Central memory CD4-positive, alpha-beta T cell (primary cell): ENCODE data around the gene MYH7B.

ENCODE experiments used
- DNase-seq: peaks from one replicate; pipeline ENCODE4 v3.0.0; 2022

Gene MYH7B

GRCh38 chr20:34977365-34978091 is 21.9 kb downstream of the MYH7B start:
- no peak for DNase-seq

- no peak for DNase-seq
Observed at GRCh38 chr20:34978092-34978744, 22.6 kb downstream of the MYH7B start.

DNA sequence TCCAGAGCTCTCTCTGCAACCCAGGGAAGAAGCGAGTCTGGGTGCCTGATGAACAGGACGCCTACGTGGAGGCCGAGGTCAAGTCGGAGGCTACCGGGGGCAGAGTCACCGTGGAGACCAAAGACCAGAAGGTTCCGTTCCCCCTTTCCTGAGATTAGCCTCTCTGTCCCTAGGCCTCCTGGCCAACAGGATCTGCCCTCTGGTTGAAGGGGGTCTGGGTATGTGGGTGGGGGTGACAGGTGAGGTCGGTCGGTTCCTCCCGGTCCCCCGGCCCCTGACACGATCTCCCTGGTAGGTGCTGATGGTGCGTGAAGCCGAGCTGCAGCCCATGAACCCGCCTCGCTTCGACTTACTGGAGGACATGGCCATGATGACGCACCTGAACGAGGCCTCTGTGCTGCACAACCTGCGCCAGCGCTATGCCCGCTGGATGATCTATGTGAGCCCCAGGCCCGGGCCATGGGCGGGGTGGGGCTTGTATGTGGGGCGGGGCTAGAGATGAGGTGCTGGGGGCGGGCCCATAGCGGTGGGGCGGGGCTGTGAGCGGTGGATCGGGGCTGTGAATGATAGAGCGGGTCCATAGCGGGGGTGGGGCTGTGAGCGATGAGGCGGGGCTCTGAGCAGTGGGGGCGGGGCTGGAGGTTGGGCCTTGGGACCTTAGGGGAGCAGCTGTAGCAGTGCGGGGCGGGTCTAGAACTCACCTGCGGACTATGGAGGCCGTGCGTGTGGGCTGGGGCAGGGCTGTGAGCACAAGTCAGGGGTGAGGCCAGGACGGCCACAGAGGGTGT is 23.9 kb downstream of the MYH7B start:
- DNase-seq: no peak

- DNase-seq: no peak
Observed at GRCh38 chr20:34980543-34981233, 25.0 kb downstream of the MYH7B start.

- no peak for DNase-seq
Observed at GRCh38 chr20:34982270-34983088, 26.8 kb downstream of the MYH7B start.

GRCh38 chr20:34983089-34983820 is 27.6 kb downstream of the MYH7B start:
- DNase-seq: no peak

DNA sequence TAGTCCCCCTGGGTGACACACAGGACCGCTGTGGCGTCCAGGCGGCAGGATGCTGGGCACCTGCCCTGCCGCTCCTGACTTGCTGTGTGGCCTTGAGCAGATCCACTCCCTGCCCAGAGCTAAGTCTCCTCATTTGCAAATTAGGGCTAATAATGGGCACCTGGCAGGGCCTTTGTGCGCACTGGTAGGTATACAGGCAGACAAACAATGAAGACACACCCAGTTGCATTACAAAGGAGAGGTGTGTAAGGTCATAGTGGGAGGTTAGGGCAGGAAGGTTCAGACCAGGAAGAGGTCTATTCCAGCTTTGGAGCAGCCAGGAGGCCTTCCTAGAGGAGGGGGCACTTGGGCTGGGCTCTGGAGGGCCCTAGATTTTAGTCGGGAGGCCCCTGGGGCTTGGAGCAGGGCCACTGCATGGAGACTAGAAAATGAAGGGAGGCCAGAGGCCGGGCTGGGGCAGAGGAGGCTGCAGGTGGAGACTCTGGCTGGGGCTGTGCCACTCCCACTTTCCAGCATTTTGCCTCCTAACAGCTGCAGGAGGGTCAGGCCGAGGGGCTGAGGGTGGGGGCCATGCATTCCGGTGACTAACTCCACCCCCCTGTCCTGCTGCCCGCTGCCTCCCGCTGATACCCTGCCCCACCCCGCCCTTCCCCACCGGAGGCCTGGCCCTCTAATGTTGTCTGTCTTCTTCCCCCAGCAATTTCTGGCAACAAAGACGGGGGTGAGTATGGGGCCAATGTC is 28.5 kb downstream of the MYH7B start:
- no peak for DNase-seq

DNA sequence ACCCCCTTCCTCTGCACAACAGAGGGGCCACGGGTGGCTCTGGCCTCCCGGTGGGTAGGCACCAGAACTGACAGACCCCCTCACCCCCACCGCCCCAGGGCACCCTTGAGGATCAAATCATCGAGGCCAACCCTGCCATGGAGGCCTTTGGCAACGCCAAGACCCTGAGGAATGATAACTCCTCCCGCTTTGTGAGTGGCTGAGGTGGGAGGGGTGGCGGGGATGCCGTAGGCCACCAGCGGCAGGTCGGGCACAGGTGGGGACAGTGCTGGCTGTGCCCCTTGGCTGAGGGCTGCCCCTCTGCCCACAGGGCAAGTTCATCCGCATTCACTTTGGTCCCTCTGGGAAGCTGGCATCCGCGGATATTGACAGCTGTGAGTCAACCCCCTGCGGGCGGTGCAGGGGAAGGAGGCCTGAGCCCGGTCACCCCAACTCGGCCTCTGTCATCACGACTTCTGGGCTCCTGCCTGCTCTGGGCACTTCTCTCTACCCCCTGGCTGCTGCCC is 29.1 kb downstream of the MYH7B start:
- no peak for DNase-seq

DNA sequence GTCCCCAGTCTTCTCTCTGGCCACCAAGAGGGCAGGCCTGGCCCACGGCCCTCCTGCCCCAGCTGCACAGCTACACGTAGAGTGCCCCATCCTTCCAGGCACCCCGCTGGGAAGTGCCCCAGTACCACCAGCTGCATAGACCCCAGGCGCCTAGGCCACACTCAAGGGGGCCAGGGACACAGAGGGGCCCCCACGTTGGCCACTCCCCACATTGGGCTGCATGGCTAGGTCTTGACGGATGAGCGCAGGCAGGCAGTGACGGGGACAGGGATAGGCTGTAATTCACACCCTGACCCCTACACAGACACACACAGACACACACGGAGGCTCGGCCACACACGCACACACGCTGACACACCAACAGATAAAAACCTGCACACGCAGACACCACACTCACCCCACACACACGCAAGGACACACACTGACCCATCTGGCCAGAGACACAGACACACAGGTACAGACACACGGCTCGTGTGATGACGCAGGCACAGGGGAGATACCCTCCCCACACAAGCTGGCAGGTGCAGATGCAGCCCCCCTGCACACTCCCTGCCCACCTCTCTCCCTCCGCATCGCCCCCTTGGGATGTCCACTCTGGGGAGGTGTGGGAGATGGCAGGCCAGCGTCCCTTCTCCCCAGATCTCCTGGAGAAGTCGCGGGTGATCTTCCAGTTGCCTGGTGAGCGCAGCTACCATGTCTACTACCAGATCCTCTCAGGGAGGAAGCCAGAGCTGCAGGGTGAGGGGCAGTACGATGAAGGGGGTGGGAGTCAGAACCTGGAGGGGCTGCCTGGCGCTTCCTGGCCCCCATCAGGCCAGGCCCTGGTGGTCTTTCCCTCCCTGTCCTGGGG is 30.0 kb downstream of the MYH7B start:
- no peak for DNase-seq

DNA sequence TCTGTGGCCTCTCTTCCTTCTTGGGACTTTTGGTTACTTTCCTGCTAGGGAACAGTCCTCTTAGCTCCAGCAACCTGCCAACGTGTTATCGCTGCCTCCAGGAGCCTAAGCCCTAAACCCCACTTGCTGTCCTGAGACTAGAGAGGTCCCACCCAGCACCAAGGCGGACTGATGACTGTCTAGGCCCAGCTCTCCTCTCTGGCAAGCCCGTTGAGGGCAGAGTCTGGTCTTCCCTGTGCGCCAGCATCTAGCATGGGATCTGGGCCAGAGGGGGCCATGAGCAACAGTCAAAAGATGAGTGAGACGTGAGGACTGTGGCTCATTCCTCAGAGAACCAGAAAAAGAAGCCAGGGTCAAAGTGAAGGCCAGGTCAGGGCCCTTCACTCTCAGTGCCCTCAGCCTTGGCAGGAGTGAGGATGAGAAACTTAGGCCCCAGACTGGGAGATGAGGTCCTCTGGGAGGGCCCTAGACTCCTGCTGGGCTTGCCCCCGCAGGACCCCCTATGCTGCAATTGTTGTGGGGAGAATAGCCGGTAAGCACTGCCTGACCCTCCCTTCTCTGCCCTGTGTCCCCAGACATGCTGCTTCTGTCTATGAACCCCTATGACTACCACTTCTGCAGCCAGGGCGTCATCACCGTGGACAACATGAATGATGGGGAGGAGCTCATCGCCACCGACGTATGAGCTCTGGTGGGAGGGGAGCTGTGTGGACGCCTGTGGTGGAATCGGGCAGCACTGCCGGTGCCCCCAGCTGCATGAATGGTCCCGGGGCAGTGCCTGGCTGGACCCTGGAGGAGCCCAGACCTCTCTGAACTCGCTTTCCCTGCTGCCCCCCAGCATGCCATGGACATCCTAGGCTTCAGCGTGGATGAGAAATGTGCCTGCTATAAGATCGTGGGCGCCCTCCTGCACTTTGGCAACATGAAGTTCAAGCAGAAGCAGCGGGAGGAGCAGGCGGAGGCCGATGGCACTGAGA is 30.9 kb downstream of the MYH7B start:
- no peak for DNase-seq

DNA sequence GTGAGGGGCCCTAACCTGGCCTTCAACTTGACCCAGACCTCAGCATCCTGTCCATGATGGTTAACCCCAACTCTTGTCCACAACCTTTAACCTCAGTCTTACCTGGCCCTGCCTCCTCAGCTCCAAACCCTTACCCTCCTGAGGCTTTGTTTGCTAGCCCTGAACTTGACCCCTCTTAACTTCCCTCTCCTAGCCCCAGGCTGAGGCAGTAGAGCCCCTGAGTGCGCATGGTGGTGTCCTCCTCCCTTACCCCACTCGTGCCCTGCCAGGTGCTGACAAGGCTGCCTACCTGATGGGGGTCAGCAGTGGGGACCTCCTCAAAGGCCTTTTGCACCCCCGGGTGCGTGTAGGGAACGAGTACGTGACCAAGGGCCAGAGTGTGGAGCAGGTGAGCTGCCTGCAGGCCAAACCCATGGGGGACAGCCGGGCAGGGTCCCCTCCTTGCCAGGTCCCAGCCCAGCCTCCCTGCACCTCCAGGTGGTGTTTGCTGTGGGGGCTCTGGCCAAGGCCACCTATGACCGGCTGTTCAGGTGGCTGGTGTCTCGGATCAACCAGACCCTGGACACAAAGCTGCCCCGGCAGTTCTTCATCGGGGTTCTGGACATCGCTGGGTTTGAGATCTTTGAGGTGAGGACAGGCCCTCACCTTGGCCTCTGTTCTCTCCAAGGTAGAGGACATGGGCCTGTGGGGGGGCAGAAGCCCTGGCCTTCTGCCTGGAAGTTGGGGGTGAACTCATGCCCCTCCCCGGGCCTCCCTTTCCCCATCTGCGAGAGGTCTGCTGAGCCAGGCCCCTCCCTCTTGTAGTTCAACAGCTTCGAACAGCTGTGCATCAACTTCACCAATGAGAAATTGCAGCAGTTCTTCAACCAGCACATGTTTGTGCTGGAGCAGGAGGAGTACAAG is 31.9 kb downstream of the MYH7B start:
- DNase-seq: no peak

GRCh38 chr20:34988191-34988540 is 32.5 kb downstream of the MYH7B start:
- no peak for DNase-seq

DNA sequence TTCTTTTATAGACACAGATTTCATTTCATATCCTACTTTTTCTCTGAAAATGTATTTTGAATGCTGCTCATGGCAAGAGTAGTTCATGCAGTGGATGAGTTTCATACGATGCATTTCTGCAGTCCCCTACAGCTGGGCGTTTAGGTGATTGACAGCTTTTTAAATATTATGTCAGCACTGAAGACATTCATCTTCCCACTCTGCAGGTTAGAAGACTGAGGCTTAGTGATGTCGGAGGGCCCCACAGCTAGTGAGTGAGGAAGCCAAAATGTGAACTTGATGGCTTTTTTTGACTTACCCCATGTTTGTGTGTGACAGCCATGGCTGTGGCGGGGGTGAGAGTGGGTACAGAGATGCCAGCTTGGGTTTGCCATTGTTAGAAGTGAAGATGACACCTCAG is 33.5 kb downstream of the MYH7B start:
- no peak for DNase-seq

DNA sequence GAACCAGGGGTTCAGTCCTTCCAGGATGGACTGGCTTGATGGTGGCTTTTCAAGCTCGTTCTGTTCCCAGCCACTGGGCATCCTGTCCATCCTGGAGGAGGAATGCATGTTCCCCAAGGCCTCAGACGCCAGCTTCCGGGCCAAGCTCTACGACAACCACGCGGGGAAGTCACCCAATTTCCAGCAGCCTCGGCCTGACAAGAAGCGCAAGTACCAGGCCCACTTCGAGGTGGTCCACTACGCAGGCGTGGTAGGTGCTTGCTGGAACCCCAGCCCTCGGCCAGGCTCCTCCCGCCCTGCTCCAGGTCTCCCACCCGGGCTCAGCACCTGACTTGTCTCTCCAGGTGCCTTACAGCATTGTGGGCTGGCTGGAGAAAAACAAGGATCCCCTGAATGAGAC is 34.0 kb downstream of the MYH7B start:
- no peak for DNase-seq

GRCh38 chr20:34990231-34990630 is 34.6 kb downstream of the MYH7B start:
- DNase-seq: no peak

DNA sequence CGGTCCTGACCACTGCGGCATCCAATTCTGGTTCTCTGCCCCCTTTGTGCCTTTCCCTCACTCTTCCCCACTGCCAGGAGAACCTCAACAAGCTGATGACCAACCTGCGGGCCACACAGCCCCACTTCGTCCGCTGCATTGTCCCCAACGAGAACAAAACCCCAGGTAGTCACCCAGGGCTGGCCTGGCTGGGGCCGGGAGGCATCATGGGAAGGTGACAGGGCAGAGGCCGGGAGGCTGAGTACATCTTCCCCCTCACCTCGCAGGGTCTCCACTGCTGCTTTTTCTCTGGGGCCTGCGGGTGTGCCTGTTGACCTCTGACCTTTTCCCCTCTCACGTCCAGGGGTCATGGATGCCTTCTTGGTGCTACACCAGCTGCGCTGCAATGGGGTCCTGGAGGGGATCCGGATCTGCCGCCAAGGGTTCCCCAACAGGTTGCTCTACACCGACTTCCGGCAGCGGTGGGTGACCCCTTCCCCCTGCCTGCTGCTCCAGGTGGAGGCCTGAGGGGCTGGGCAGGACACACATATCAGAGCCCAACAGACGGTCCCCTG is 35.1 kb downstream of the MYH7B start:
- DNase-seq: no peak
